OCI-M2 (cell line): ENCODE data around the gene MCM7.
"Not testable (repeated sequence)": the region's sequence is repeated elsewhere in the genome, so short reads cannot be mapped to it uniquely, and the experiment has no call there.

ENCODE experiments used
- DNase-seq: peaks from one replicate; lab custom pipeline; 2025; ENCODE audit not compliant: unreplicated experiment; lab: John Stamatoyannopoulos, UW

The MCM7 gene

DNA sequence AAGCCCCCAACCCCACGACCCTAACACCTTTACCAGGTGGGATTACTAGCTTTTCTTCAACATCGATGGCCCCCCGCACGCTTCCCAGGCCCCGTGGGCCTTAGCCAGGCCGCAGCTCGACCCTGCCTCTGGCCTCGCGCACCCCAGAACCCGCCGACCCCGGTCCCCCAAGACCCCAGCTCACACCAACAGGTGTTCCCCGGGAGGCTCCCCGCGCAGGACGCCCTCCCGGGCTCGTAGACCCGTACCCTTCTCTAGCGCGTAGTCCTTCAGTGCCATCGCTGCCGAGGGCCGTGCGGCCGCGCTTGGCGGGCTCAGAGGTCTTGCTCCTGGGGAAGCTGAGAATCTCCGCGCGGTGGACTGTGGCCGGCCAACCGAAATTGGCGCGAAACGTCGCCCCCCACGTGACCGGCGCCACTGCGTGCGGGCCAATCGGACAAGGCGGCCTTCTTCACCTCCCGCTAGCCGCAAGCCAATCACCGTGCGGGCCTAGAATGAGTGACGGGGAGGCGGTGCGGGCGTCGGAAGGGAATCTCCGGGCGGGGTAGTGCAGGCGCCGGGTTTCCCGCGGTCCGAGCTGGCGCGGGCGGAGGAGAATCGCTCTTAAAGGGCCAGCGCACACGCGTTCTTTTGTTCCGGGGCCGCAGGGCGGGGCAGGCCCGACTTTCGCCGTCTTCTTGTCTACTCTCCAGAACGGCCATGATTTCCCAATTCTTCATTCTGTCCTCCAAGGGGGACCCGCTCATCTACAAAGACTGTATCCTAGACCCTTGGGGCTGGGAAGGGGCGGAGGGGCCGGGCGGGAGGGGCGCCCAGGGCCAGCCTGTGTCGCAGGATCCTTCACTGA lies at the start of gene MCM7, which contains the start of gene AP4M1:
MCM7 (minus strand) TSS at position 382 of the 847 bp plus-strand sequence; CDS start at position 279, 103 bp downstream.
AP4M1 (plus strand) TSS at position 628 of the 847 bp plus-strand sequence; CDS start at position 700, 72 bp downstream.
- DNase-seq: peak; percentile 54

DNA sequence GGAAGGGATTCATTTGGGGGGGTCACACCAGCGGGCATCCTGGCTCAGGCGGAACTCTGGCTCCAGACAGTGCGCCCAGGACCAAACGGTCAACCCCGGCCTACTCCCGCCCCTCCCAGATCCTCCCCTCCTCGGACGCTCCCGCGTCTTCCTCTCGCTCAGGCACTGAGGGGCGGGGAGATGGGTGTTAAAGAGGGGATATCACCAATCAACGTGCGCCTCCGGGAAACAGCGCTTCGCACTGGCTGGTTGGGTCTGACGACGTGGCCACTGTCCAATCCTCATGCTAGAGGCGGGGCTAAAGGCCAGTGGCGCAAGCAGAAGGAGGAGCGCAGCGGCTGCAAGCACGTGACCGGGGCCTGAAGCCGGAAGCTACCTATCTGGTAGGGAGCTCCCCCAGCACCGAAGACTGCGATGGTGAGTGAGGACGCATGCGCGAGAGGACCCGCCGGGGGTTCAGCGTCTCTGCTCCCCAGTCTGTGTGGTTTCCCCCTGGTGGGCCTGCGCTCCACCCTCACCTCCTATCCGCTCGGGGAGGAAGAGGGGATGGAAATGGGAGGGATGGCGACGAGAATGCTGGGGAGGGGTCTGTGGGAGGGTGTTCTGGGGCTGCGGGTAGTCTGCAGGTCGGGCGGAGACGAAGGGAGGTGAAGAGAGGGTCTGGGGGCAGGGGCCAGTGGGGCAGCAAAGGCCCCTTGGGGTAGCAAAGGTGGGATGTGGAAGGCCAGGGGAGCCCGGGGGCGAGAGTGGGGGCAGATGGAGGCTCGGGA lies 47.5 kb upstream of the MCM7 start, which contains the start of gene LAMTOR4:
LAMTOR4 (plus strand) TSS at position 360 of the 770 bp plus-strand sequence; CDS start at position 415, 55 bp downstream.
- DNase-seq: peak; percentile 85

DNA sequence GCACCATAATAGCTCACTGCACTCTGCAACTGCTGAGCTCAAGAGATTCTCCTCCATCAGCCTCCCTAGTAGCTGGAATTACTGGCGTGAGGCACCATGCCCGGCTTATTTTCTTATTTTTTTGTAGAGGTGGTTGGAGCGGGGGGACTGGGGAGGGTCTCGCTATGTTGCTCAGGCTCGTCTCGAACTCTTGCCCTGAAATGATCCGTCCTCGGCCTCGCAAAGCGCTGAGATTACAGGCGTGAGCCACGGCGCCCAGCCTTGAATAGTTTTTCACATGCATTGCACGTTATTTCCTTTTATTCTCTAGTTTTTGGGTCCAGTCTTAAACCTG lies 47.0 kb upstream of the MCM7 start:
- no peak for DNase-seq

DNA sequence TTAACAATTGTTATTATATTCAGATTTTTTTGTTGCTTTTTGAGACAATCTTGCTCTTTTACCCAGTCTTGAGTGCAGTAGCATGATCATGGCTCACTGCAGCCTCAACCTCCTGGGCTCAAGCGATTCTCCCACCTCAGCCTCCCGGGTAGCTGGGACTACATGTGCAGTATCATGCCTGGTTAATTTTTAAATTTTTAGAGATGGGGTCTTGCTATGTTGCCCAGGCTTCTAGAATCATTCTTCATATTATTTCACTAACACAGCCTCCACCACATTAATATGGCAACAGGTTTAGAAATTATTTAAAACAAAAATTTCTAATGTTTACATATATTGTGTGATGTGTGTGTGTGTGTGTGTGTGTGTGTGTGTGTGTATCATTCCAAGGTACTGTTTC lies 46.1 kb upstream of the MCM7 start:
- DNase-seq: no peak

DNA sequence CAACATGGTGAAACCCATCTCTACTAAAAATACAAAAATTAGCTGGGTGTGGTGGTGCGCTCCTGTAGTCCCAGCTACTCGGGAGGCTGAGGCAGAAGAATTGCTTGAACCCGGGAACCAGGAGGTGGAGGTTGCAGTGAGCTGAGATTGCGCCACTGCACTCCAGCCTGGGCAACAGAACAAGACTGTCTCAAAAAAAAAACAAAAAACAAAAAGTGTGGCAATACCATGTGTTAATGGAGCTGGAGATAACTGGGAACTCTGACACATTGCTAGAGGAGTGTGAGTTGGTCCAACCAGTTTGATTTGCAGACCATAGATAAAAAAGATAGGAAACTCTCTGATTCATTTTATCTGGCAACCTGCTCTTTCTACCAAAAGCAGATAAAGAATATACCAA lies 45.2 kb upstream of the MCM7 start:
- DNase-seq: not testable (repeated sequence)

DNA sequence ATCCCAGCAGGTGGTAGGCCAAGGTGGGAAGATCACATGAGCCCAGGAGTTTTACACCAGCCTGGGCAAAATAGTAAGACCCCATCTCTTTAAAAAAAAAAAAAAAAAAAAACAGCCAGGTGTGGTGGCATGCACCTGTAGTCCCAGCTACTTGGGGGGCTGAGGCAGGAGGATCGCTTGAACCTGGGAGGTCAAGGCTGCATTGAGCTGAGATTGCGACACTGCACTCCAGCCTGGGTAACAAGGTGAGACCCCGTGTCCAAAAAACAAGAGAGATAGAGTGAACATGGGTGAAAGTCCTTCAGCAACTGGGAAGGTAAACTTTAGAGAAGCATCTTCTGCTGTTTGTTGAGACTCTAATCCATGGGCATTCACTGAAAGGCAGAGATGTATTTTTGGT lies 41.3 kb upstream of the MCM7 start:
- no peak for DNase-seq

DNA sequence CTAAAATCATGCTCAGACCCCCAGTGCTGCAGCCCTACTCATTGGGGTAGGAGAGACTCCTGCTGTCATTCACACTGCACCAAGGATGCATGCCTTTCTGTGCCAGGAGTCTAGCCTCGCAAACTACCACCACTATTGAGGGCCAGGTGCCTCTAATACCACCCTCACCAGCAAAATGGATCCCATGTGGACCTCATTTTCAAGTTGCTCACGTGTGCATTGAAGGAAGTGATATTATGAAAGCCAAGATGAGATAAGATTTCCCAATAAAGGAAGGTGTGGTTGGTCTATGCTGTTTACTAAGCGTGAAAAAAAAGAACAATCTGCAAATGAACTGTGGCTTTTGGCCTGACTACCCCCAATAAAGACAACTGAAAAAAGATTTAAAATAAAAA lies 40.4 kb upstream of the MCM7 start:
- DNase-seq: no peak

DNA sequence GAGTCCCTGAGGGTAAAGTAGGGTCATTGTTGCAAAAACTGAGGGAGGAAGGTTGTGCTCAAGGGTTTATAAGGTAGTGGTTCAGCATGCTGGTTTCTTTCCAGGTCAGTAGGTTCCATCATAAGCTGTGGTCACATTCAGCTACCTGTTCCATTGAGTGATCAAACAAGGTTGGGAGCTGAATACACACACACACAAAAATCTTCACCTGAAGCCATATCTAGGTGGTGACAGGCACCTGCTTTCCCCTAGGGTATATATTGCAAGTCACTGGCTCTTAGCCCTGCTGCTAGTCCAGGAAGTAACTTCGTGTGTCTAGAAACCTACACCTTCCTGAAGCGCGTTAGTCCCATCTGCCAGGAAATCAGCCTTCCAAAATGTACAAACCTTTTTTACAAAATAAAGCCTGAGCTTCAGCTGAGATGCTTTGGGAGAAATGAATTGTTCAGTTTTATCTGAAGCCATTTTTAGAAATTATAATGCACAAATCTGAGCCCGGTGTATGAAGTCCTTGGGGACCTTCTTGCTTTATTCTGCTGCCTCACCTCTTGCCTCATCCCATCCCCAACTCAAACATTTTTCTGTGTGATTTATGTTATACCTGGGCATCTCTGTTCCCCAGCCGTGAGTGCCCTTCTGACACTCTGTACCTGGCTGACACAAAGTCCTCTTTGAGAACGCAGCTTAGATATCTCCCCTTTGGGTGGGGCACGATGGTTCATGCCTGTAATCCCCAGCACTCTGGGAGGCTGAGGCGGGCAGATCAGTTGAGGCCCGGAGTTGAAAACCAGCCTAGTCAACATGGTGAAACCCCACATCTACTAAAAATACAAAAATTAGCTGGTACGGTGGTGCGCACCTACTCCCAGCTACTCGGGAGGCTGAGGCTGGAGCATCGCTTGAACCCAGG lies 36.9 kb upstream of the MCM7 start:
- DNase-seq: no peak

DNA sequence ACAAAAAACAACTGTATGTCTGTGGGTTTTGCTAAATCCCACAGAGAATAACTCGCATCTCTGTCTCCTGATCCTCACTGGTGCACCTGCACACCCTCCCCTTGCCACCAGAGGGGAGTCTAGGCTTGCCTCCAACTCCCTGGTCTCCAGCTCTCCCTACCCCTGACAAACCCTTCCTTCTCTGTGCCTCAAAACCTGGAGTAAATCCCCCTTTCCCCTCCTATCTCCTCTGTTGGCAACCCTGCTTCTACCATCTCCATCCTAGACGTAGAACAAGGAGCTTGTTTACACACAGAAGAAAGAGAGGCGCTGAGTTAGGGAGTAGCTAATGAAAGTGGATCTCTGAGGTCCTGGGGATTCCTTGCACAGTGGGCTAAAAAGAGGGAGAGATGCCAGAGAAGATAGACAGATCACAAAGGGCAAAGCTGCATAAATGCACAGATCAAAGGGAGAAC lies 31.5 kb upstream of the MCM7 start:
- DNase-seq: peak; percentile 6

DNA sequence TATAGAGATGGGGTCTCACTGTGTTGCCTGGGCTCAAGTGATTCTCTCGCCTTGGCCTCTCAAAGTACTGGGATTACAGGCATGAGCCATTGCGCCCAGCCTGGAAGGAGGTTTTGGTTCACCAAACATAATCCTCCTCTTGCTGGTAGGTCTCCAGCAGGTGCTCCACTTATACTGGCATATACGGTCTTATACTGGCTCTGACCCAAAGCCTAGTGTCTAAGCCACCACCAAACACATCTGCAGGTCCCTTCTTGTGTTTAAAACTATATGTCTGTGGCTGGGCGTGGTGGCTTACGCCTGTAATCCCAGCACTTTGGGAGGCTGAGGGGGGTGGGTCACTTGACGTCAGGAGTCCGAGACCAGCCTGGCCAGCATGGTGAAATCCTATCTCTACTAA lies 30.9 kb upstream of the MCM7 start:
- no peak for DNase-seq

DNA sequence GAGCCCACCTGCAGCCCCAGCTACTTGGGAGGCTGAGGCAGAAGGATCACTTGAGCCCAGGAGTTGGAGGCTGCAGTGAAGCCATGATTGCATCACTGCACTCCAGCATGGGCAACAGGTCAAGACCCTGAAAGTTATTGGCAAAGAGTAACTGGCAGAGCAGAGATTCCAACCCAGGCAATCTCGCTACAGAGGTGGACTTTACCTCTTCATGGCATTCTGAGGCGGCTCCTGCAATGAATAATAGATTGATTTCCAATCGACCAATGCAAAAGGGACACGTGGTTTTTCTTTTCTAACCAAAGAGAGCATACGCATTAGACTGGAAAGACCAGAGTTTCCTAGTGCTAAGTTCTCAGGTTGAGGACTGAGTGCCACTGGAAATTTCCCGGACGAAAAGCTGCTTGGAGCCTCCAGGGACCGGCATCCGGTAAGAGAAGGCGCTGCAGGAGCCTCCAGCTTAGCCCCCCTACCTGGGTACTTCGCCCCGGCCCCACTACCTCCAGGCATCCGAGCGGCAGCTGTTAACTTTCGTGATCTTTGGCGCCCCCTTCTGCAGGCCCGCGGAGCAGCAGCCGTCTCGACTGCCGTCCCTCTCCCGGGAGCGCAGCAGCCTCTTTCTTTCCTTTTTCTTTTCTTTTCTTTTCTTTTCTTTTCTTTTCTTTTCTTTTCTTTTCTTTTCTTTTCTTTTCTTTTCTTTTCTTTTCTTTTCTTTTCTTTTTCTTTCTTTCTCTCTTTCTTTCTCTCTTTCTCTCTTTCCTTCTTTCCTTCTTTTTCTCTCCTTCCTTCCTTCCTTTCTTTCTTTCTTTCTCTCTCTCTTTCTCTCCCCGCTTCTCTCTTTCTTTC lies 29.6 kb upstream of the MCM7 start:
- DNase-seq: peak; percentile 57

DNA sequence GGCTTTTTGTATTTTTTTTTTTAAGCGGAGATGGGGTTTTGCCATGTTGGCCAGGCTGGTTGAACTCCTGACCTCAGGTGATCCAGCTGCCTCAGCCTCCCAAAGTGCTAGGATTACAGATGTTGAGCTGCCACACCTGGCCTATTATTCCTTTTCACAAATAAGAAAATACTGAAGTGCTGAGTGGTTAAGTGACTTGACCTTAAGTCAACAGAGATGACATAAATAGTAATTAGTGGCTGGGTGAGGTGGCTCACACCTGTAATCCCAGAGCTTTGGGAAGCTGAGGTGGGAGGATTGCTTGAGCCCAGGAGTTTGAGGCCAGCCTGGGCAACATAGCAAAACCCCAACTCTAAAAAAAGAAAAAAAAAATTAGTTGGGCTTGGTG lies 29.0 kb upstream of the MCM7 start:
- not testable (repeated sequence) for DNase-seq

DNA sequence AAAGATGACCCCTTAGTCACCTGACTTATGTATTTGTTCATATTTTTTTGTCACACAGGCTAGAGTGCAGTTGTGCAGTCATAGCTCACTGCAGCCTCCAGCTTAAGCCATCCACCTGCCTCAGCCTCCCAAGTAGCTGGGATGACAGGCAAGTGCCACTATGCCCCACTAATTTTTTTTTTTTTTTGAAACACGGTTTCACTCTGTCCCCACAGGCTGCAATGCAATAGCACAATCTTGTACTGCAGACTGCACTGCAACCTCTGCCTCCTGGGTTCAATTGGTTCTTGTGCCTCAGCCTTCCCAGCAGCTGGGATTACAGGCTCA lies 27.4 kb upstream of the MCM7 start:
- DNase-seq: no peak

DNA sequence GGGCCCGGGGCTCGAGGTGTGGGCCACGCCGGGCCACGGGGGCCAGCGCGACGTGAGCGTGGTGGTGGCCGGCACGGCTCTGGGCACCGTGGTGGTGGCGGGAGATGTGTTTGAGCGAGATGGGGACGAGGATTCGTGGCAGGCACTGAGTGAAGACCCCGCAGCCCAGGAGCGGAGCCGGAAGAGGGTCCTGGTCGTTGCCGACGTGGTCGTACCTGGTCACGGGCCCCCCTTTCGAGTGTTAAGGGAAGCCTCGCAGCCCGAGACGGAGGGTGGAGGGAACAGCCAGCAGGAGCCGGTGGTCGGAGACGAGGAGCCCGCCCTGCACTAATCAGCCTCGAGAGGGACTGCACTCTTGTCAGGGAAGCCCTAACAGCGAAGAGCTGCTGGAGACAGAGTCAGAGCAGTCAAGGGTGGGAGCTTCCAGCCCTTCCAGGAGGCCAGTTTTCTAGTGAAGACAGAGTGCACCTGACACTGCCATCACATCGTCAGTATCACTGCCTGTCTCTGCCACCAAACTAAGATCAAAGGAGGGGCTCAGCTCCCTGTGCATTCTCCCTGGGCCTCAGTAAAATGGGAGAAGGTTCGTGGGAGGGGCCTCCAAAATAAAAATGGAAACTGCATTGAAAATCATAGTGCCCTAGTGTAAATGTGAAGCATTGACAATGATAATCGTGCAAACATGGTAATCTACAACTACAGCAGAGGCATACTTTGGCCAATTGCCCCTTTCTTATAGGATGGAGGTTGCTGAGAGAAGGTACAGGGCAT lies 26.9 kb upstream of the MCM7 start:
- no peak for DNase-seq

DNA sequence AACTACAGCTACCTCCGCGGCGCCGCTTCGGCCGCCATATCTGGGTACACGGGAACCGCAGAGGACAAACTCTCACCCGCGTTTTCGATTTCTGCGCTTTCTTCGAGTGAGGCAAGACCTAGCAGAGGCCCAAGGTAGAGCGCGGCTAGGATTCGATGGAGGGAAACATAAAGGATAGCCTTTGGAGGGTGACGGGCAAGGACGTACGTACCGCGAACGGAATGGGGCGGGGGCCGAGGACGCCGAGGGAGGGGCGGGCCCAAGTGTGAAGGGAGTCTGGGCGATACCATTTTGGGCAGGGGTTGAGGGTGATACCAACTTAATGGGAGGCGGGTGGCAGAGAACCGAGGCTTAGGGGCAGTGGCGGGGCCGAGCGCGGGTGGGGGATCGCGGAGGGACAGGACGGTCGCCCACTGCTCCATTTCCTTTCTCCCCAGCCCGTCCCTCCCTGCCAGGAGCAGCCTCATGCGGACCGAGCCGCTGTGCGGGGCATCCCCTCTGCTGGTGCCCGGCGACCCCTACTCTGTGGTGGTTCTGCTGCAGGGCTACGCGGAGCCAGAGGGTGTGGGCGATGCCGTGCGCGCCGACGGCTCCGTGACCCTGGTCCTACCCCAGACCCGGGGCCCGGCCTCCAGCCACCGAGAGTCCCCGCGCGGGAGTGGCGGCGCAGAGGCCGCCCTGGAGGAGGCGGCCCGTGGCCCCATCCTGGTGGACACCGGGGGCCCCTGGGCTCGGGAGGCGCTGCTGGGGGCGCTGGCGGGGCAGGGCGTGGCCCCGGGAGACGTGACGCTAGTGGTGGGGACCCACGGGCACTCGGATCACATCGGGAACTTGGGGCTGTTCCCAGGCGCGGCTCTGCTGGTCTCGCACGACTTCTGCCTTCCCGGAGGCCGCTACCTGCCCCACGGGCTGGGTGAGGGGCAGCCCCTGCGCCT lies 26.0 kb upstream of the MCM7 start, which contains the start of gene MBLAC1:
MBLAC1 (plus strand) TSS at position 37 of the 935 bp plus-strand sequence; CDS start at position 466, 429 bp downstream.
- peak; percentile 63 for DNase-seq

DNA sequence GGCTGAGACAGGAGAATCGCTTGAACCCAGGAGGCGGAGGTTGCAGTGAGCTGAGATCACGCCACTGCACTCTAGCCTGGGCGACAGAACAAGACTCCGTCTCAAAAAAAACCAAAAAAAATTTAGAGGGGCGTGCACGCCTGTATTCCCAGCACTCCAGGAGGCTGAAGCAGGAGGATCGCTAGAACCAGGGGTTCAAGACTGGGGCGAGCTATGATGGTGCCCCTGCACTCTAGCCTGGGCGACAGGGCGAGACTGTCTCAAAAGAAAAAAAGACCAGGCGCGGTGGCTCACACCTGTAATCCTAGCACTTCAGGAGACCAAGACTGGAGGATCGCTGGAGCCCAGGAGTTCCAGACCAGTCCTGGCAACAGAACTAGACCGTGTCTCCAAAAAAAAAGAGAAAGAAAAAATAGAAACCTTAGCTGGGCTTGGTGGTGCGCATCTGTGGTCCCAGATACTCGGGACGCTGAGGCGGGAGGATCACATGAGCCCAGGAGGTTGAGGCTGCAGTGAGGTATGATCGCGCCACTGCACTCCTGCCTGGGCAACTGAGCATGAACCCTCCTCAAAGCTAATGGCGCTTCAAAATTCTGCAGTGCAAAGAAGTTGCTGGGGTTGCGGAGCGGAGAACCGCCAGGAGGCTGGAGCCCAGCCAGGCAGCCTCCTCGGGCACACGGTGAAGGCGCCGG lies 25.2 kb upstream of the MCM7 start:
- DNase-seq: no peak
